Bronchial epithelial cell (primary cell): ENCODE results near the gene GNPNAT1. TPM values are rescaled to one million over a fixed set of nuclear protein-coding genes. Genes with fewer than 3 reads are reported as not detected.

ENCODE experiments used
- DNase-seq: peaks from one replicate; pipeline ENCODE4 v3.0.0-alpha.2; 2010; ENCODE audit warnings: low read depth
- FAIRE-seq: peaks from 2 replicates; lab custom pipeline; 2011; peaks lifted over from hg19 to GRCh38; lab: Jason Lieb, UNC
- H3K27me3 ChIP-seq: 2 replicates; pipeline ENCODE4 v1.5.1; 2011; ENCODE audit warnings: low read length; ENCODE audit not compliant: control insufficient read depth, insufficient read depth
- H3K36me3 ChIP-seq: 2 replicates; pipeline ENCODE4 v1.5.1; 2011; ENCODE audit warnings: low read length; ENCODE audit not compliant: control insufficient read depth, insufficient read depth
- H3K4me3 ChIP-seq: 2 replicates; pipeline ENCODE4 v1.5.1; 2011; ENCODE audit warnings: mild to moderate bottlenecking, low read depth, low read length, control low read depth
- total RNA-seq: library from RNA; depleted of rRNA; stranded (reverse); fragments of >200 nt; gene quantifications from 2 replicates; pipeline ENCODE4 v1.2.1, GENCODE V29; 2014
- TF ChIP-seq, protein P1 (sequence below): IDR thresholded peaks from 2 replicates; pipeline ENCODE4 v1.5.1; 2011; ENCODE audit warnings: mild to moderate bottlenecking, moderate library complexity, low read length, control low read depth, inconsistent platforms; ENCODE audit not compliant: insufficient read depth, severe bottlenecking

The GNPNAT1 gene
- total RNA-seq, 1 donor from 2014 or later: 57.1 TPM

DNA sequence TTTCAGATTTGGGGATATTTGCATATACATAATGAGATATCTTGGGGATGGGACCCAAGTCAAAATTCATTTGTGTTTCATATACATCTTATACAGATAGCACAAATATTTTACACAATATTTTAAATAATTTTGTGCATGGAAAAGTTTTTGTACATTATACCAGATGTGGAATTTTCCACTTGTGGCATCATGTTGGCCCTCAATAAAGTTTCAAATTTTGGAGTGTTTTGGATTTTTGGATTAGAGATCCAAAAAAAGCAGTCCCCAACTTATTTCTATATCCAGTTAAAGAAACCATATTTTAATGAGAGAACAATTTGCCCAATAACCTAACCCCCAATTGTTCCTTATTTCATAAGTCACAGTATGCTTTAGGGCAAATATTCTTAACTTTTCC lies 4.5 kb downstream of the GNPNAT1 start:
- TF ChIP-seq, protein P1, sequence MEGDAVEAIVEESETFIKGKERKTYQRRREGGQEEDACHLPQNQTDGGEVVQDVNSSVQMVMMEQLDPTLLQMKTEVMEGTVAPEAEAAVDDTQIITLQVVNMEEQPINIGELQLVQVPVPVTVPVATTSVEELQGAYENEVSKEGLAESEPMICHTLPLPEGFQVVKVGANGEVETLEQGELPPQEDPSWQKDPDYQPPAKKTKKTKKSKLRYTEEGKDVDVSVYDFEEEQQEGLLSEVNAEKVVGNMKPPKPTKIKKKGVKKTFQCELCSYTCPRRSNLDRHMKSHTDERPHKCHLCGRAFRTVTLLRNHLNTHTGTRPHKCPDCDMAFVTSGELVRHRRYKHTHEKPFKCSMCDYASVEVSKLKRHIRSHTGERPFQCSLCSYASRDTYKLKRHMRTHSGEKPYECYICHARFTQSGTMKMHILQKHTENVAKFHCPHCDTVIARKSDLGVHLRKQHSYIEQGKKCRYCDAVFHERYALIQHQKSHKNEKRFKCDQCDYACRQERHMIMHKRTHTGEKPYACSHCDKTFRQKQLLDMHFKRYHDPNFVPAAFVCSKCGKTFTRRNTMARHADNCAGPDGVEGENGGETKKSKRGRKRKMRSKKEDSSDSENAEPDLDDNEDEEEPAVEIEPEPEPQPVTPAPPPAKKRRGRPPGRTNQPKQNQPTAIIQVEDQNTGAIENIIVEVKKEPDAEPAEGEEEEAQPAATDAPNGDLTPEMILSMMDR: no peak
- no peak for FAIRE-seq
- no peak for DNase-seq

GRCh38 chr14:52783206-52783605 lies 8.2 kb downstream of the GNPNAT1 start:
- FAIRE-seq (no peak), DNase-seq (no peak)
- Histone ChIP-seq H3K36me3 (peaks cover 2% of the 10 kb centered on the region), H3K4me3 (no peak overlapping the region), H3K27me3 (no peaks in the 10 kb centered on the region)
- TF ChIP-seq, protein P1: no peak

More for the DNA sequence above, 4.5 kb downstream of the GNPNAT1 start:
- H3K4me3 ChIP-seq: no peak overlapping the region
- no peaks in the 10 kb centered on the region for H3K36me3 ChIP-seq
- no peaks in the 10 kb centered on the region for H3K27me3 ChIP-seq

GRCh38 chr14:52781629-52782028 lies 9.8 kb downstream of the GNPNAT1 start:
- FAIRE-seq: no peak
- peaks cover 5% of the 10 kb centered on the region for H3K36me3 ChIP-seq
- no peak overlapping the region for H3K4me3 ChIP-seq

DNA sequence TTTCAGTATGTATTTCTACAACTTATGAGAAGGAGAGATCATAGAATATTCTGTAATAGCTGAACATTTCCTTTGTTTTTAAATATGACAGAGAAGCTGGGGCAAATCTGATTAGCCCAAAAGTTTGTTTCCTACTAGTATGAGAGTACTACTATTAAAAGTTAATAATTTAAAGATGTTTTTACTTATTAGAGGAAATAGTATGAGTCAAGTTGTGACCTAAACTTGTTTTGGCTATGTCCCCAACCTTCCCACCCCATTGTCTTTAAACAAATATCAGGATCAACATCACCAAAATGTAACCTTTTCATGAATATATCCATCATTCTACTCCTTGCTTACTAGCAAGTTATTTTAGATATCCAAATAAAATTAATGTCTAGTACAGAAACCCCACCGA lies 10.5 kb downstream of the GNPNAT1 start:
- Histone ChIP-seq H3K27me3 (no peaks in the 10 kb centered on the region), H3K36me3 (peaks cover 5% of the 10 kb centered on the region), H3K4me3 (no peak overlapping the region)
- TF ChIP-seq, protein P1: no peak
- FAIRE-seq (no peak), DNase-seq (no peak)

More at GRCh38 chr14:52781629-52782028, 9.8 kb downstream of the GNPNAT1 start:
- DNase-seq: no peak
- no peaks in the 10 kb centered on the region for H3K27me3 ChIP-seq
- TF ChIP-seq, protein P1: no peak

- peak; percentile 40 for DNase-seq
- no peak for FAIRE-seq
- TF ChIP-seq, protein P1: no peak
- Histone ChIP-seq H3K27me3 (no peaks in the 10 kb centered on the region), H3K4me3 (no peak overlapping the region), H3K36me3 (peaks cover 5% of the 10 kb centered on the region)
These were observed 12.7 kb downstream of the GNPNAT1 start for GRCh38 chr14:52778702-52779101.

- TF ChIP-seq, protein P1: no peak
- DNase-seq (no peak), FAIRE-seq (no peak)
- Histone ChIP-seq H3K36me3 (peaks cover 5% of the 10 kb centered on the region), H3K27me3 (no peaks in the 10 kb centered on the region), H3K4me3 (no peak overlapping the region)
These were observed 14.6 kb downstream of the GNPNAT1 start for GRCh38 chr14:52776816-52777215.
